Hindlimb muscle (tissue), 1 donor: Measurements from ENCODE around the gene METTL6. TPM values are rescaled to one million over a fixed set of nuclear protein-coding genes. Genes with fewer than 3 reads are reported as not detected.
"Not testable (repeated sequence)": the region's sequence is repeated elsewhere in the genome, so short reads cannot be mapped to it uniquely, and the experiment has no call there.

Experiments
- DNase-seq: peaks from one replicate; pipeline ENCODE4 v3.0.0-alpha.2; 2013
- polyA plus RNA-seq: library from polyadenylated mRNA; unstranded; fragments of 120-200 nt; gene quantifications from one replicate; pipeline ENCODE4 v1.2.1, GENCODE V29; 2013; ENCODE audit not compliant: insufficient read length

The METTL6 gene
- polyA plus RNA-seq, 1 donor: 15.4 TPM

DNA sequence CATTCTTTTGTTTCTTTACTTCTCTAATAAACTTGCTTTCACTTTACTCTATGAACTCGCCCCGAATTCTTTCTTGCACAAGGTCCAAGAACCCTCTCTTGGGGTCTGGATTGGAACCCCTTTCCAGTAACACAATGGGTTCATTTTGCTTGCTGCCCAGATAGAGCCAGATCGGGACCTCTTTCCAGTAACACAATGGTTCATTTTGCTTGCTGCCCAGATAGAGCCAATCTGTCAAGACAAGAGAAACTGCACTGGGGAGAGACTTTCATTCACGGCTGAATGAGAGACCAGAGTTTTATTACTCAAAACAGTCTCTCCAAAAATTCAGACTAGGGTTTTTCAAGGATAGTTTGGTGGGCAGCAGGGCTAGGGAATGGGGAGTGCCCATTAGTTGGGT, 25.4 kb downstream of the METTL6 start:
- no peak for DNase-seq

DNA sequence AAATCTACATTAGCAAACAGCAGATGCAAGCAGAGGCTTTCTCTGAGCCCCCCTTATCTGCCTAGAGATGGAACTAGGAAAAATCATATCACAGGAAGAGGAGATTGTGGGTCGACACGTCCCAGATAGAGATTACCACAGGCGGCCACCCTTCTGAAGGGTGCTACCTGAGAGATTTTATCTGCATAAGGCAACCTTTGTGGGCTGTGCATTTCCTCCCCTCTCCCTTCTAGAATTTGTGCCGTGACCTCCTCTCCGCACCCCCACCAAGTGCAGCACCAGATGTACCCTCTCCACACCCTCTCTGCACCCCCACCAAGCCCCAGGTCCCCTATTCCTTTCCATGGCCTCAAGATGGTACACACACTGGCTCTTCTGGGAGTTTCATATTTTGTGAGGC, 27.4 kb downstream of the METTL6 start:
- DNase-seq: no peak

DNA sequence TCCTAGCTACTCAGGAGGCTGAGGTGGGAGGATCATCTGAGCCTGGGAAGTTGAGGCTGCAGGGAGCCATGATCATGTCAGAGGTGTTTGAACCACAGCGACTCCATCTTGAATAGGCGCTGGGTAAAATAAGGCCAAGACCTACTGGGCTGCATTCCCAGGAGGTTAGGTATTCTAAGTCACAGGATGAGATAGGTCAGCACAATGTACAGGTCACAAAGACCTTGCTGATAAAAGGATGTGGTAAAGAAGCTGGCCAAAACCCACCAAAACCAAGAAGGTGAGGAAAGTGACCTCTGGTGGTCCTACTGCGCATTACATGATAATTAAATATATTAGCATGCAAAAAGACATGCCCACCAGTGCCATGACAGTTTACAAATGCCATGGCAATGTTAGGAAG, 28.6 kb downstream of the METTL6 start:
- DNase-seq: not testable (repeated sequence)

DNA sequence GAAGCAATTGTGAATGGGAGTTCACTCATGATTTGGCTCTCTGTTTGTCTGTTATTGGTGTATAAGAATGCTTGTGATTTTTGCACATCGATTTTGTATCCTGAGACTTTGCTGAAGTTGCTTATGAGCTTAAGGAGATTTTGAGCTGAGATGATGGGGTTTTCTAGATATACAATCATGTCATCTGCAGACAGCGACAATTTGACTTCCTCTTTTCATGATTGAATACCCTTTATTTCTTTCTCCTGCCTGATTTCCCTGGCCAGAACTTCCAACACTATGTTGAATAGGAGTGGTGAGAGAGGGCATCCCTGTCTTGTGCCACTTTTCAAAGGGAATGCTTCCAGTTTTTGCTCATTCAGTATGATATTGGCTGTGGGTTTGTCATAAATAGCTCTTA, 34.1 kb downstream of the METTL6 start:
- not testable (repeated sequence) for DNase-seq

DNA sequence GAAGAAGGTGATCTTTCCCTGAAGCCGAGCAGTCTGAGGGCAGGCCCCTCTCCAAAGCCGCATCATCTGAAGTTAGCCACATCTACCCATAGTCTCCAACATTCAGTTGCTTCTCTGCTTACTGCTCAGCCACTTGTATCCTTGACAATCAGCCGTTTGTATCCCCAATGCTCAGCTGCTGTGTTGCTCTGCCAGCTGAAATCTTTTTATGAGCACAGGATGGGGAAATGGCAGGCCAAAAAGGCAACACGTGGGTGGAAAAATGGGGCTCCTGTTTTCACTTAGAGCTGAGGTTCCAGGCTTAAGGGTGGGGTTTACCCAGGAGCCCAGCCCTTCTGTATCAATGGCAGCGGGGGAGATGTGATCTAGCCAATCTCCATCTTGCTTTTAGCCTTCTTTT, 36.3 kb downstream of the METTL6 start:
- DNase-seq: no peak

DNA sequence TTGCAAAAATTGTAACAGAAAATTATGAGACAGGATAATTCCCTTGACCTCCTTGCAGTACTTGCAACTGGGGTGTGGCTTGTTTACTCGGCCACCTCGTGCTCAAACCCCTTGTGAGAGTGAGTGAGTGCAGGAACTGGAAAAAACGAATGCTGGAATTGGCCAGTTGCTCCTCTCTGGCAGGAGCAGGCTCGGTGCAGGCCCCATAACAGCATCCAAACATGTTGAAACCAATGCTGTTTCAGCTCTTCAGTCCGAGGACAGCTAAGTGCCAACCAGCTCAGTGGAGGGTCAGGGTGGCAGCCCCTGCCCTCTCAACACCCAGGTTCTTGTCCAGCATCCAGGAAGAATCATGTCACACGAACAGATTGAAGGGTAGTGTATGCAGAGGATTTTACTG, 36.9 kb downstream of the METTL6 start:
- DNase-seq: no peak

DNA sequence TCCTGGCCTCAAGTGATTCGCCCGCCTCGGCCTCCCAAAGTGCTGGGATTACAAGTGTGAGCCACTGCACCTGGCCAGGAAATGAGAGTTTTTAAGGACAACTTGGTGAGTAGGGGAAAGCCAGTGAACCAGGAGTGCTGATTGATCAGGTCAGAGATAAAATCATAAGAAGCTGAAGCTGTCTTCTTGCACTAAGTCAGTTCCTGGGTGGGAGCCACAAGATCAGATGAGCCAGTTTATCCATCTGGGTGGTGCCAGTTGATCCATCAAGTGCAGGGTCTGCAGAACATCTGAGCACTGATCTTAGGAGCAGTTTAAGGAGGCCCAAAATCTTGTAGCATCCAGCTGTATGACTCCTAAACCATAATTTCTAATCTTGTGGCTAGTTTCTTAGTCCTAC, 39.0 kb downstream of the METTL6 start:
- DNase-seq: not testable (repeated sequence)

DNA sequence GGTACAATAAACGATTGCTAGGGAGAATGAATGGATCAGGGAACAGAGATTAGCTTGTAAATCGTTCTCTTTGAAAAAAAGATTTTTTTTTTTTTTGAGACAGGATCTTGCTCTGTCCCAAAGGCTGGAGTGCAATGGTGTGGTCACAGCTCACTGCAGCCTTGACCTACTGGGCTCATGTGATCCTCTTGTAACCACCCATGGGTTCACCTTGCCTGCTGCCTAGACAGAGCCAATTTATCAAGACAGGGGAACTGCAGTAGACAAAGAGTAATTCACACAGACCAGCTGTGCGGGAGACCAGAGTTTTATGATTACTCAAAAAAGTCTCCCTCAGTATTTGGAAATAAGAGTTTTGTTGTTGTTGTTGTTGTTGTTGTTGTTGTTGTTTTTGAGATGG, 39.6 kb downstream of the METTL6 start:
- no peak for DNase-seq

DNA sequence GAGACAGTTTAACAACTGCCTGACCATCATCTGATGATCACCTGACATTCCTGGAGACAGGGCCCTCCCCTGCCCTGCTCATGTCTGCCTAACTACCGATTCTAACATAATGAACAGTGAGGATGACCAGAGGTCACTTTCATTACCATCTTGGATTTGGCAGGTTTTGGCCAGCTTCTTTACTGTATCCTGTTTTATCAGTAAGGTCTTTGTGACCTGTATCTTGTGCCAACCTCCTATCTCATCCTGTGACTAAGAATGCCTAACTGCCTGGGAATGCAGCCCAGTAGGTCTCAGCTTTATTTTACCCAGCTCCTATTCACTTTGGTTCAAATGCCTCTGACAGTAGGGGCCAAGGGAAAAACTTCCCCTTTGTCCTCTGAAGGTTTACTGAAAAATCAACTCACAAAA, 40.2 kb downstream of the METTL6 start:
- DNase-seq: no peak

DNA sequence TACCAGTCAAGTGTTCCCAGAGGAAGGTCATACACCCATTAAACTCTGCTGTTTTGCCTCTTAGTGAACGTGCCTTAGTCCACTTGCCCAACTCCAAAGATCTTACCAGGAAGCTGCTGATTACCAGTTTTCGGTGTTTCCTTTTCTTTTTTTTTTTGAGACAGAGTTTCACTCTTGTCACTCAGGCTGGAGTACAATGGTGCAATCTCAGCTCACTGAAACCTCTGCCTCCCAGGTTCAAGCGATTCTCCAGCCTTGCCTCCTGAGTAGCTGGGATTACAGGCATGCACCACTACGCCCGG, 40.7 kb downstream of the METTL6 start:
- not testable (repeated sequence) for DNase-seq

DNA sequence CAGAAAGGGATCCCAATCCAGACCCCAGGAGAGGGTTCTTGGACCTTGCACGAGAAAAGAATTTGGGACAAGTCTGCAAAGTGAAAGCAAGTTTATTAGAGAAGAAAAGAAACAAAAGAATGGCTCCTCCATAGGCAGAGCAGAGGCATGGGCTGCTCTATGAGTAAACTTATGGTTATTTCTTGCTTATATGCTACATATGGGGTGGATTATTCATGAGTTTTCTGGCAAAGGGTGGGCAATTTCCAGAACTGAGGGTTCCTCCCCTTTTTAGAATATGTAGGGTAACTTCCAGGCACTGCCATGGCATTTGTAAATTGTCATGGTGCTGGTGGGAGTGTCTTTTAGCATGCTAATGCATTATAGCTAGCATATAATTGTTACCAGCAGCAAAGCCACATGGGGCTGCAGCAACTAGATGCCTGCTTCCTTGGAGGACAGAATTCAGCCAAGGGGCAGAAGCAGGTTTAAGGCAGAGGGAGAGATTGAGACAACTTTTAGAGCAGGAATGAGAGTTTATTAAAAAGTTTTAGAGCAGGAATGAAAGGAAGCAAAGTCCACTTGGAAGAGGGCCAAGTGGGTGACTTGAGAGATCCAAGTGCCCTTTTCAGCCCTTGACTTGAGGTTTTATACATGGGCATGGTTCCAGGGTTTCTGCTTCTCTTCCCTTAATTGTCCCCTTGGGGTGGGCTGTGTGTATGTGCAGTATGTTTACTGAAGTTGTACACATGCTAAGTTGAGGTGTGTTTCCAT, 41.3 kb downstream of the METTL6 start:
- DNase-seq: no peak

DNA sequence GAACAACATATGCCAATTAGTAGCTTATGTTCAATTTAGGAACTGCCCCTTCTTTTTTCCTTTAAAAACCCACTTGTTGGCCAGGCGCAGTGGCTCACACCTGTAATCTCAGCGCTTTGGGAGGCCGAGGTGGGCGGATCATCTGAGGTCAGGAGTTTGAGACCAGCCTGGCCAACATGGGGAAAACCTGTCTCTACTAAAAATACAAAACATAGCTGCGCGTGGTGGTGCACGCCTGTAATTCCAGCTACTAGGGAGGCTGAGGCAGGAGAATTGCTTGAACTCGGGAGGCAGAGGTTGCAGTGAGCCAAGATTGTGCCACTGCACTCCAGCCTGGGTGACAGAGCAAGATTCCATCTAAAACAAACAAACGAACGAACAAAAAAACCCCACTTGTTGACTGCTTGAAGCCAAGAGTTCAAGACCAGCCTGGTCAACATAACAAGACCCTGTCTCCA, 42.1 kb downstream of the METTL6 start:
- not testable (repeated sequence) for DNase-seq

DNA sequence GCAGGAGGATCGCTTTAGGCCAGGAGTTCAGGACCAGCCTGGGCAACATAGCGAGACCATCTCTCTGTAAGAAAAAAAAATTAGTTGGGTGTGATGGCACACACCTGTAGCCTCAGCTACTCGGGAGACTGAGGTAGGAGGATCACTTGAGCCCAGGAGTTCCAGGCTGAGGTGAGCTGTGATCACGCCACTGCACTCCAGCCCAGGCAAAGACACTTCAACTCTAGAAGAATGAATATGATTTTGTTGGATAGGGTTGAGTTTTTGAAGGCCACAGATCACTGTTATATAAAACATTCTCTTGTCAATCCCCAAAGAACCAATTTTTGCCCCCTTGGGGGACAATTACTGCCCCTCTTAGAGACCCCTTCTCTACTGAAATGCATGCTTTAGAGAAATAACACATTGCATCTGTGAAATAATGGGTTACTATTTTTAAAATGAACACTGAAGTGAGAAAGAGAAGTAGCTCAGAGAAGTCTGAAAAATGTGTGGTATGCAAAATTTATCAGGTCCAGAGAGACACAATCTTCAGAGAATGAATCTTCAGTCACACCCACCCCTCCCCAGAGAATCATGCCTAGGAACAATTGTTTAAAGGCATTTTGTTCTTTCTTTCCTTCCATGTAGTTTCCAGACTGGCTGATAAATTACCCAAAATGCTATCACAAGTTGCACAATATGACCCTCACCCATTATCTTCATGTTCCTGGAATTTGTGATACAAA, 42.7 kb downstream of the METTL6 start:
- DNase-seq: no peak

DNA sequence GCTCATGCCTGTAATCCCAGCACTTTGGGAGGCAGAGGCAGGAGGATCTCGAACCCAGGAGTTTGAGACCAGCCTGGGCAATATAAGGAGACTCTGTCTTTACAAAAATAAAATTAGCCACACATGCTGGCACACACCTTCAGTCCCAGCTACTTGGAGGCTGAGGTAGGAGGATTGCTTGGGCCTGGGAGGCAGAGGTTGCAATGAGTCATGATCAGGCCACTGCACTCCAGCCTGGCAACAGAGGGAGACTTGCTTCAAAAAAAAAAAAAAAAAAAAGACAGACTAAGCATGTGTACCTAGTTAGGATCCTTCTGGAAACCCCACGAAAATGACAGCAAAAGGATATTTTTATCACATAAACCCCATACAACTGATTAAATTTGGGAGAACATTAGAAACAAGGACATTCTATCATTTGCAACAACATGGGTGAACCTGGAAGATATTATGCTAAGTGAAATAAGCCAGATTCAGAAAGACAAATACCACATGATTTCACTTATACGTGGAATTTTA, 44.9 kb downstream of the METTL6 start:
- no peak for DNase-seq

DNA sequence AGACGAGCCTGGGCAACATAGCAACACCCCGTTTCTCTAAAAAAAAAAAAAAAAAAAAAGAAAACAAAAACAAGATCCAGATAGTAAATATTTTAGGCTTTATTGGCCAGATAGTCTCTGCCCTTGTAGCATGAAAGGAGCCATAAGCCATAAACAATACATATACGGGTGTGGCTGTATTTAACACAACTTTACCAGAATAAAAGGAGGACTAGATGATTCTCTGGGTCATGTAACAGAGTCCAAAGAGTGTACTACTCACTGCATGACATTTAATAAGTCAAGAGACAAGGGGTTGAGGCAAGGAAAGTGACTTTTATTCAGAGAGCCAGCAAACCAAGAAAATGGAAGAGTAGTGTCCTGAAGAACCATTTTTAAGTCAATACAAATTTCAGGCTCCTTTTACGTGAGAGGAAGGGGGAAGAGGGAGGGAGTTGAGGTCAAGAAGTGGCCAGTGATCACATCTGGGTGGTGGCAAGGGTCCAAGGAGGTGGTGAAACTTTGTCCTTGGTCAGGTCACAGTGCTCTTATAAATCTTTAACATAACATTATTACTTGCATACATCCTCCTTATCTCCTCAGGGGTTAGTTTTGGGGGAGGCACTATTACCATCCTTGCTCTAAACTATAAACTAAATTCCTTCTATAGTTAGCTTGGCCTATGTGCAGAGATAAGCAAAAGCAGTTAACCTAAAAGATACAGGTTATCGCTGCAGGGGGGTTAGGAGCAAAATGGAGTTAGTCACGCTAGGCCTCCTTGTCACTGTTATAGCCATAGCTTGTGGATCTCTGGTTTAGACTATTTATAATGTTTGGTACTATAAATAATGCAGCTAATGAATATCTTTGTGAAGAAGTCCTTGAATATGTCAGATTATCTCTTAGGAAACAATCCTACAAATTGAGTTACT, 46.1 kb downstream of the METTL6 start:
- DNase-seq: no peak

DNA sequence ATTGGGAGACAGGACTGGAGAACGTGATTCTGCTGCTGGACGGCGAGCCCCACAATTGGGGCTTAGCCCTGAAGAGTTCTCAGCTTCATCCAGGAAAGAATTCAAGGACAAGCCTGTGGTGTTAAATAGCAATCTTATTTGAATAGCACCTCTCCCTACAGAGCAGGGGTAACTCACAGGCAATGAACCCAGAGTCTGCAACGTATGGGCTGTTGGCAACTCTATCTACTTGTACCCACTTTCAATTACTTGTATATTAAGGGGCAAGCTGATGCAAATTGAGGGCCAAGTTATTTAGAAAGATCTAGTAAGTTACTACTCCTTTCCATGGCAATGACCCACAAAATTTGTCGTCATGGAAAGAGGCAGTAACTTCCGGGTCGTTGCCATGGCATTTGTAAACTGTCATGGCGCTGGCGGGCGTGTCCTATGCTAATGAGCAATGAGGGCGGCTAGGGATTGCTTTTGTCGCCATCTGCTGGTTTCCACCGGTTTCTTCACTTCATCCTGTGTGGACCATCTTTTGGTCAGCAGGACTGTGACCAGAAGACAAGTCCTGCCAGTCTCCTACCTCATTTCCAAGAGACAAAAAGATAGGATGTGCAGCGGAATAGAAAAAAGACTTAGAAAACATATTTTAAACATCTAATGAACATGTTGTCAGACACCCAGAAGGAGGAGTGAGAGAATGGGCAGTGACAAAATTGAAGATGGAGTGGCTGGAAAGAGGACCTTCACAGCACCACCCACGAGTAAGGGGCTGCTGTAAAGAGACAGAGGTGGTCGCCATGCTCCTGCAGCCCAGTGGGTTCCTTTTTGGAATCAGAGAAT, 49.2 kb downstream of the METTL6 start:
- peak; percentile 91 for DNase-seq

DNA sequence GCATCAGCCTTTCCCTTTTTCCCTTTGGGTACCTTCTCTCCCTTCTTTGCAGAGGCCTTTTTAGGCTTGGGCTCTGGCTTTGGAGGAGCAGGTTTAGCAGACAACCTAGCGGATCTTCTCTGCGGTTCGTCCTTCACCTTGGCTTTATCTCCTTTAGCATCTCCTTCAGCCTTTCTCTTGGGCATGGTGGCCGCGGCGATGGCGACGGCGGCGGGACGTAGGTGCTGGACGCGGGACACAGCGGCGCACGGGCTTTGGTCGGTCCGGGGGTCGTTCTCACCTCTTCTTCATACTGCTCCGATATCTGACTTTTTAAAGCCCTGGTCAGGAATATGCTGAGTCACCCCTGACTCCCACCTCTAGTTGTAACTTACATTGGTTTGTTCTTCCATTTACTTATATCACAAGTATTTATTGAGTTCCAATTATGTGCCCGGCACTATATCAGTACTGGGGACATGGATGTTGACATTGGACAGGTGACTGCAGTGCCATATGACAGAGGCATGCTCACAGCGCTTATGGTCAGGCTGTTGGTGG, 51.8 kb downstream of the METTL6 start:
- DNase-seq: no peak

DNA sequence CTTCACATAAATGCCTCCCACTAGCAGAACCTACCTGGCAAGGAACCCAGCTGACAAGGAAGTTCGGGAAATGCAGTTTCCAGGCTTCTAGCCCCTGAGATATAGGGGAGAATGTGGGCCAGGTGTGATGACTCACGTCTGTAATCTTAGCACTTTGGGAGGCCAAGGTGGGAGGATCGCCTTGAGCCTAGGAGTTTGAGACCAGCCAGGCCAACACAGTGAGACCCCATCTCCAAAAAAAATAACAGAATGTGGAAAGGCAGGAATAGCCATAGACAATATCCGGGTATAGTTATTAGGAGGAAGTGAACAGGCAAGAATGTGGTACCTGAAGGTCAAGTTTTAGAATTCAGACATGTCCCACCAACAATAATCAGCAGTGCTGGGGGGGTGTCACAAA, 54.4 kb downstream of the METTL6 start:
- DNase-seq: no peak

DNA sequence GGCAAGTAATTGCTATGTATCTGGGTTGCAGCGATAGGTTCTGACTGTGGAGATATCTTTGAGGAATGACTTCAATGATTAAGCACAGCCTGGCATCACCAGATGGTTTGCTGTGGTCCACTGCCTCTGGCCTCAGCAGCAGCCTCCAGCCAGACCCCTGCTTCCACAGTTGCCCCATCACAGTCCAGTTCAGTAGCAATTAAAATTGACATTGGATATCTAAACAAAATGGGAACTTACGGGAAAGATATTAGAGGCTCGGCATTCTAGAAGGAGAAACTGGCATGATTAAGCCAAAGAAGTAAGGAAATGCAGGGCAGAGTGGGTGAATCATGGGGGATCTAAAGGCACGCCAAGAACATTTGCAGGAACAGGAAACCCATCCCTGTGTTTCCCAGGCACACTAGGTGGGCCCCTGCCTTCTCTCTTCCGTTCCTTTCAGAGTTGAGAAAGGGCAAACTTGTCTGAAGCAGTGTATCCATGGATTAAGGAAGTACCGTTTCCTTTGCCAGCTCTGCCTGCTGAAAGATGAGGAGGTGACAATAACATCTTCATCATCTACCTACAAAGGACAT, 58.7 kb downstream of the METTL6 start:
- DNase-seq: no peak

DNA sequence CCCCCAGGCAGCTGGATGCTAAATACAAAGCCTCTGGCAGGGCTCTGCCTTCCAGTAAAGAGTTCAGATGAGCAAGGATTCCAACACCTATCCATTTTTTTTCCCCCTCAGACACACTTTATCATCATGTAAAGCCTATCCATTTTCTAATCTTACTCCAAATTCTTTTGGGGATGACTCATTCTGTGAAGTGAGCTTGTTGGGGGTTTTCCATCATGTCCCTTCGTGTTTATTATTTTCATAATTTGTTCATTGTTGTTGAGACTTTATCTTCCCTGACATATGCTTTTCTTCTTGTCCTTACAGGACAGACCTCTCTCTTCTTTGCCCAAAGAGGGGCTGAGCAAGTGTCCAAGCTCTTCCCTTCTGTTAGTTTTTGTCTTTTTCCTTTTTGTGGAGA, 60.3 kb downstream of the METTL6 start:
- DNase-seq: no peak

DNA sequence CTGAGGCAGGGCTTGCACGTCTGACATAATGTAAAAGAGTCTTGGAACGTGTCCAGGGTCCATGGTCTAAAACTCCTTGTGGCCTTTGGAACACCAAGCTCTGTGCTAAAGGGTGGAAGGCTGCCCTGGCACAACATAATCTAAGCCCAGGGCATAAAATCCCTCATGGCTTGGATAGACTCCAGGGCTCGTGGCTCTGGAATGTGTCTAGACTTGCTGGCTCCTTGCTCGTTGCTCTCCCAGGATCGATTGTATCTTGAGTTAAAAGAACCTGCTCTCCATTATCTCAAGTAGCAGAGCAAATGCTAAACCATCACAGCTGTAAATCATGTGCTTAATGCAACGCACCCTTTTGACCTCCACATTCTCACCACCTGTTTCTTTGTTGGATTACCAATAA, 63.3 kb downstream of the METTL6 start:
- DNase-seq: not testable (repeated sequence)
